Neural cell (in vitro differentiated cells): Measurements from ENCODE around the gene PDCD4.

Experiments
- CTCF ChIP-seq: fragments of 450-650 bp; IDR thresholded peaks from 2 replicates; pipeline ENCODE4 v1.5.1; 2014; ENCODE audit warnings: antibody characterized with exemption, mild to moderate bottlenecking, moderate library complexity; ENCODE audit not compliant: poor library complexity, severe bottlenecking
- EP300 ChIP-seq: fragments of 450-650 bp; conservative IDR thresholded peaks from 2 replicates; pipeline ENCODE4 v1.6.1; 2014; ENCODE audit warnings: antibody characterized with exemption, mild to moderate bottlenecking, moderate library complexity; ENCODE audit not compliant: poor library complexity, severe bottlenecking
- EZH2 ChIP-seq: fragments of 200-600, 300-800 bp; shearing (Covaris generic), sonication (generic); IDR thresholded peaks from 2 replicates; pipeline ENCODE4 v1.6.1; 2014; ENCODE audit warnings: antibody characterized with exemption, low read length, borderline replicate concordance, mild to moderate bottlenecking; ENCODE audit not compliant: insufficient read depth, poor library complexity, severe bottlenecking
- MXI1 ChIP-seq: fragments of 450-650 bp; conservative IDR thresholded peaks from 2 replicates; pipeline ENCODE4 v1.6.1; 2014; ENCODE audit warnings: antibody characterized with exemption, mild to moderate bottlenecking; ENCODE audit not compliant: poor library complexity, severe bottlenecking
- POLR2AphosphoS5 ChIP-seq: IDR thresholded peaks from 2 replicates; pipeline ENCODE4 v1.6.1; 2012
- RAD21 ChIP-seq: fragments of 450-650 bp; conservative IDR thresholded peaks from 2 replicates; pipeline ENCODE4 v1.6.1; 2014; ENCODE audit warnings: antibody characterized with exemption, mild to moderate bottlenecking, moderate library complexity
- REST ChIP-seq: IDR thresholded peaks from 2 replicates; pipeline ENCODE4 v1.6.1; 2012; ENCODE audit warnings: borderline replicate concordance
- TAF1 ChIP-seq: IDR thresholded peaks from 2 replicates; pipeline ENCODE4 v1.6.1; 2012; ENCODE audit warnings: low read depth

GRCh38 chr10:110939419-110939818 lies 67.7 kb downstream of the PDCD4 start:
- TF ChIP-seq CTCF (no peak), EP300 (peak; percentile 96), RAD21 (no peak), TAF1 (no peak), EZH2 (no peak), POLR2AphosphoS5 (peak; percentile 74), MXI1 (no peak), REST (no peak)
